HEK293 (cell line): ENCODE measurements around the gene NAA35.

Experiments used
- SP2 ChIP-seq: fragments of 450-650 bp; formaldehyde crosslinking; IDR thresholded peaks from 2 replicates; pipeline ENCODE4 v1.5.1; 2016; ENCODE audit warnings: missing biosample characterization, missing genetic modification characterization
- ZNF114 ChIP-seq: fragments of 450-650 bp; formaldehyde crosslinking; IDR thresholded peaks from 2 replicates; pipeline ENCODE4 v1.5.0; 2017; ENCODE audit warnings: missing biosample characterization, missing genetic modification characterization
- ZNF174 ChIP-seq: fragments of 450-650 bp; formaldehyde crosslinking; IDR thresholded peaks from 2 replicates; pipeline ENCODE4 v1.5.0; 2017; ENCODE audit warnings: missing biosample characterization, mild to moderate bottlenecking, missing genetic modification characterization
- ZNF354C ChIP-seq: fragments of 450-650 bp; formaldehyde crosslinking; IDR thresholded peaks from 2 replicates; pipeline ENCODE4 v1.5.1; 2016; ENCODE audit warnings: missing biosample characterization, missing genetic modification characterization, low read depth, borderline replicate concordance
- TF ChIP-seq, protein P1 (sequence below): fragments of 450-650 bp; formaldehyde crosslinking; IDR thresholded peaks from 2 replicates; pipeline ENCODE4 v1.5.1; 2016; ENCODE audit warnings: missing biosample characterization, missing genetic modification characterization
- TF ChIP-seq, protein P2 (sequence below): fragments of 450-650 bp; formaldehyde crosslinking; IDR thresholded peaks from 2 replicates; pipeline ENCODE4 v1.5.1; 2016; ENCODE audit warnings: missing biosample characterization, missing genetic modification characterization
- TF ChIP-seq, protein P3 (sequence below): fragments of 450-650 bp; formaldehyde crosslinking; IDR thresholded peaks from 2 replicates; pipeline ENCODE4 v1.5.1; 2016; ENCODE audit warnings: missing biosample characterization, missing genetic modification characterization, low read depth
- TF ChIP-seq, protein P4 (sequence below): fragments of 450-650 bp; formaldehyde crosslinking; IDR thresholded peaks from 2 replicates; pipeline ENCODE4 v1.5.1; 2016; ENCODE audit warnings: missing biosample characterization, missing genetic modification characterization

DNA sequence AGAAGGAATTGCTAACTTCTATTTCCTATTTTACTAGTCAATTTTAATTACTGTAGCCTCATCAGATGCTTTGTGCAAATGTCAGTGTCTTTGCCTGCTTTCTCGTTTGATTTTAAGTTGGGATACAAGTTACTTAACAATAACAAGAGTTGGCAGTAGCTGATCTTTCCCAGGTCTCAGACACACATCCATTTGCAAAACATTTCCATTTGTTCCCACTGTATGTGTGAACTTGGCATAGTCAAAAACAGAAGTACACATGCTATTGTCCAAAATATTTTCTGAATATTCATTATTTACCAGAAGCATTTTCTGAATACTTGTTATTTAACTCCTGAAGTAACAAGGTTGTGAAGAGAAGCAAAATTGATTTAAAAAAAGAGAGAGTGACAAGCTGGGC lies 35.0 kb upstream of the NAA35 start:
- no peak for TF ChIP-seq ZNF354C (tag by site-specific recombination)
- no peak for TF ChIP-seq SP2 (tag by site-specific recombination)
- TF ChIP-seq, protein P1, sequence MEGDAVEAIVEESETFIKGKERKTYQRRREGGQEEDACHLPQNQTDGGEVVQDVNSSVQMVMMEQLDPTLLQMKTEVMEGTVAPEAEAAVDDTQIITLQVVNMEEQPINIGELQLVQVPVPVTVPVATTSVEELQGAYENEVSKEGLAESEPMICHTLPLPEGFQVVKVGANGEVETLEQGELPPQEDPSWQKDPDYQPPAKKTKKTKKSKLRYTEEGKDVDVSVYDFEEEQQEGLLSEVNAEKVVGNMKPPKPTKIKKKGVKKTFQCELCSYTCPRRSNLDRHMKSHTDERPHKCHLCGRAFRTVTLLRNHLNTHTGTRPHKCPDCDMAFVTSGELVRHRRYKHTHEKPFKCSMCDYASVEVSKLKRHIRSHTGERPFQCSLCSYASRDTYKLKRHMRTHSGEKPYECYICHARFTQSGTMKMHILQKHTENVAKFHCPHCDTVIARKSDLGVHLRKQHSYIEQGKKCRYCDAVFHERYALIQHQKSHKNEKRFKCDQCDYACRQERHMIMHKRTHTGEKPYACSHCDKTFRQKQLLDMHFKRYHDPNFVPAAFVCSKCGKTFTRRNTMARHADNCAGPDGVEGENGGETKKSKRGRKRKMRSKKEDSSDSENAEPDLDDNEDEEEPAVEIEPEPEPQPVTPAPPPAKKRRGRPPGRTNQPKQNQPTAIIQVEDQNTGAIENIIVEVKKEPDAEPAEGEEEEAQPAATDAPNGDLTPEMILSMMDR: no peak
- TF ChIP-seq, protein P2, sequence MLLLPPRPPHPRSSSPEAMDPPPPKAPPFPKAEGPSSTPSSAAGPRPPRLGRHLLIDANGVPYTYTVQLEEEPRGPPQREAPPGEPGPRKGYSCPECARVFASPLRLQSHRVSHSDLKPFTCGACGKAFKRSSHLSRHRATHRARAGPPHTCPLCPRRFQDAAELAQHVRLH: no peak
- TF ChIP-seq ZNF114 (tag by site-specific recombination): no peak
- TF ChIP-seq, protein P3, sequence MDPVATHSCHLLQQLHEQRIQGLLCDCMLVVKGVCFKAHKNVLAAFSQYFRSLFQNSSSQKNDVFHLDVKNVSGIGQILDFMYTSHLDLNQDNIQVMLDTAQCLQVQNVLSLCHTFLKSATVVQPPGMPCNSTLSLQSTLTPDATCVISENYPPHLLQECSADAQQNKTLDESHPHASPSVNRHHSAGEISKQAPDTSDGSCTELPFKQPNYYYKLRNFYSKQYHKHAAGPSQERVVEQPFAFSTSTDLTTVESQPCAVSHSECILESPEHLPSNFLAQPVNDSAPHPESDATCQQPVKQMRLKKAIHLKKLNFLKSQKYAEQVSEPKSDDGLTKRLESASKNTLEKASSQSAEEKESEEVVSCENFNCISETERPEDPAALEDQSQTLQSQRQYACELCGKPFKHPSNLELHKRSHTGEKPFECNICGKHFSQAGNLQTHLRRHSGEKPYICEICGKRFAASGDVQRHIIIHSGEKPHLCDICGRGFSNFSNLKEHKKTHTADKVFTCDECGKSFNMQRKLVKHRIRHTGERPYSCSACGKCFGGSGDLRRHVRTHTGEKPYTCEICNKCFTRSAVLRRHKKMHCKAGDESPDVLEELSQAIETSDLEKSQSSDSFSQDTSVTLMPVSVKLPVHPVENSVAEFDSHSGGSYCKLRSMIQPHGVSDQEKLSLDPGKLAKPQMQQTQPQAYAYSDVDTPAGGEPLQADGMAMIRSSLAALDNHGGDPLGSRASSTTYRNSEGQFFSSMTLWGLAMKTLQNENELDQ: no peak
- TF ChIP-seq, protein P4, sequence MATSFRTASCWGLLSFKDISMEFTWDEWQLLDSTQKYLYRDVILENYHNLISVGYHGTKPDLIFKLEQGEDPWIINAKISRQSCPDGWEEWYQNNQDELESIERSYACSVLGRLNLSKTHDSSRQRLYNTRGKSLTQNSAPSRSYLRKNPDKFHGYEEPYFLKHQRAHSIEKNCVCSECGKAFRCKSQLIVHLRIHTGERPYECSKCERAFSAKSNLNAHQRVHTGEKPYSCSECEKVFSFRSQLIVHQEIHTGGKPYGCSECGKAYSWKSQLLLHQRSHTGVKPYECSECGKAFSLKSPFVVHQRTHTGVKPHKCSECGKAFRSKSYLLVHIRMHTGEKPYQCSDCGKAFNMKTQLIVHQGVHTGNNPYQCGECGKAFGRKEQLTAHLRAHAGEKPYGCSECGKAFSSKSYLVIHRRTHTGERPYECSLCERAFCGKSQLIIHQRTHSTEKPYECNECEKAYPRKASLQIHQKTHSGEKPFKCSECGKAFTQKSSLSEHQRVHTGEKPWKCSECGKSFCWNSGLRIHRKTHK (tag by site-specific recombination): no peak
- no peak for TF ChIP-seq ZNF174 (tag by site-specific recombination)
